ENCODE results near the gene NSUN6. TPM values are rescaled to one million over a fixed set of nuclear protein-coding genes. Genes with fewer than 3 reads are reported as not detected.
"Not testable (repeated sequence)": the region's sequence is repeated elsewhere in the genome, so short reads cannot be mapped to it uniquely, and the experiment has no call there.

The NSUN6 gene
- total RNA-seq, 1 experiment from 2014 or later: 15.1 TPM

DNA sequence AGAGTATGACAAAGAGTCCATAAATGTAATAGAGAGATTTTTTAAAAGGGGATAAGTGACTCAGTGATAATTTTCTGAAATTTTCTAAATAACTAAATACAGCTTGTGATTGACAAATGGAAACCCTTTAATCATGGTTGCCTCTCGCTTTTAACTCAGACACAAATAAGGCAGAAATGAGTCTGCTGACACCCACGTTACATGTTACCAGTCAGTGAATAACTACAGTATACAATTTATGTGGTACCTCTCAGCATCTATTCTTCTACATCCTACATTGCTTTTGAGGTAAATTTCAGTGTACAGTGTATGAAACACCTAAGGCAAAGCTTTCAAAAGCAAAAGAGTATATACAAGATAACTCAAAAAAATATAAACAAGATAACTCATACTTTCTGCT is 4.2 kb downstream of the NSUN6 start:
- ATAC-seq (no peak), DNase-seq (ENCODE audit: low spot score) (no peak)
- Mint-ChIP-seq H3K4me1 (peaks cover 22% of the 10 kb centered on the region), H3K9me3 (no peaks in the 10 kb centered on the region), H3K27ac (no peak overlapping the region), H3K27me3 (ENCODE audit: low read depth) (no peaks in the 10 kb centered on the region), H3K4me3 (no peak overlapping the region), H3K36me3 (peaks cover 22% of the 10 kb centered on the region)
- TF ChIP-seq HMGA2 (CRISPR knock-in tag; IDR thresholded peaks at IDR 0.05) (no peak), FOXK1 (CRISPR knock-in tag; IDR thresholded peaks at IDR 0.05) (no peak)
- TF ChIP-seq, protein P1, sequence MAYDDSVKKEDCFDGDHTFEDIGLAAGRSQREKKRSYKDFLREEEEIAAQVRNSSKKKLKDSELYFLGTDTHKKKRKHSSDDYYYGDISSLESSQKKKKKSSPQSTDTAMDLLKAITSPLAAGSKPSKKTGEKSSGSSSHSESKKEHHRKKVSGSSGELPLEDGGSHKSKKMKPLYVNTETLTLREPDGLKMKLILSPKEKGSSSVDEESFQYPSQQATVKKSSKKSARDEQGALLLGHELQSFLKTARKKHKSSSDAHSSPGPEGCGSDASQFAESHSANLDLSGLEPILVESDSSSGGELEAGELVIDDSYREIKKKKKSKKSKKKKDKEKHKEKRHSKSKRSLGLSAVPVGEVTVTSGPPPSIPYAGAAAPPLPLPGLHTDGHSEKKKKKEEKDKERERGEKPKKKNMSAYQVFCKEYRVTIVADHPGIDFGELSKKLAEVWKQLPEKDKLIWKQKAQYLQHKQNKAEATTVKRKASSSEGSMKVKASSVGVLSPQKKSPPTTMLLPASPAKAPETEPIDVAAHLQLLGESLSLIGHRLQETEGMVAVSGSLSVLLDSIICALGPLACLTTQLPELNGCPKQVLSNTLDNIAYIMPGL (CRISPR knock-in tag; IDR thresholded peaks at IDR 0.05): no peak
- CTCF ChIA-PET: no interaction called here
- POLR2A ChIA-PET: no interaction called here

DNA sequence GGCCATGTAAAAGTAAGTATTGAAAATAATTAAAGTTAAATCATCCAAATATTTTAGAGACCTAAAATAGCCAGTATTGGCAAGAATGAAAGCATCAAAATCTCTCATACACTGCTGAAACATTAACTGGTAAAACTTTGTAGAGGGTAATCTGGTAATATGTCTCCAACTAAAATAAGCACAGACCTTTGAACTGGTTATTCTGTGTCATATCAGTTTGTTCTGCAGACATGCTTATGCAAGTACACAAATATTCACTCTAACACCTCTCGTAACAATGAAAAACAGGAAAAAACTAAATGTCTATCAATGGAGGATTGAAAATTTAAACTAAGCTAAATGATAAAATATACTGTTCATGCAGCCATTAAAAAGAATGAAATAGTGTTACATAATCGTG is 11.7 kb downstream of the NSUN6 start:
- H3K9me3 Mint-ChIP-seq; POLR2A ChIA-PET; H3K4me1 Mint-ChIP-seq; CTCF ChIA-PET; H3K4me3 Mint-ChIP-seq; ATAC-seq; H3K27me3 Mint-ChIP-seq (ENCODE audit: low read depth); DNase-seq (ENCODE audit: low spot score); H3K27ac Mint-ChIP-seq: not testable (repeated sequence)
- H3K36me3 Mint-ChIP-seq: peaks cover 21% of the 10 kb centered on the region

DNA sequence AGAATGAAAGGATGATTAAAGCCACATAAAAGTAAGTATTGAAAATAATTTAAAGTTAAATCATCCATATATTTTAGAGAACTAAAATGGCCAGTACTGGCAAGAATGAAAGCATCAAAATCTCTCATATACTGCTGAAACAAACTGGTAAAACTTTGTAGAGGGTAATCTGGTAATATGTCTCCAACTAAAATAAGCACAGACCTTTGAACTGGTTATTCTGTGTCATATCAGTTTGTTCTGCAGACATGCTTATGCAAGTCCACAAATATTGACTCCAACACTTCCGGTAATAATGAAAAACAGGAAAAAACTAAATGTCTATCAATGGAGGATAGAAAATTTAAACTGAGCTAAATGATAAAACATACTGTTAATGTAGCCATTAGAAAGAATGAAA is 14.0 kb downstream of the NSUN6 start:
- ATAC-seq, CTCF ChIA-PET: not testable (repeated sequence)

DNA sequence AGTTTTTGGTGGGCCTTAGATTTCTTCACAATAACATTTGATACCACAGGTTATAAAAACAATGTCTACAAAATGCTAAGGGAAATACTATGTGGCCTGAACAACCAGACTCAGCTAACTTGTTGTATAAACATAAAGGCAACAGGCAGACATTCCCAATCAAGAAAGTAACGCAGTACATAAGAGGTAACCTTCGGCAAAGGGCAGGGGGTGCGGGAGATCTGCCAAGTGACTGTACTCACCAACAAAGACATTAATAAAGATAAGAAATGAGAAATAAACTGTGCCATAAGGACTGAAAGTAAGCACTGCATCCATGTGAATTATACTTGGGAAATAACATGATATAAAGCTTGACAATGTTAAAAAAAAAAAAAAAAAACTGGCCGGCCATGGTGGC is 15.4 kb downstream of the NSUN6 start:
- Mint-ChIP-seq H3K36me3 (peaks cover 30% of the 10 kb centered on the region), H3K4me1 (no peaks in the 10 kb centered on the region), H3K27ac (no peak overlapping the region), H3K4me3 (no peak overlapping the region), H3K9me3 (peaks cover 7% of the 10 kb centered on the region; the same call in 1 of the 2 replicates), H3K27me3 (ENCODE audit: low read depth) (no peaks in the 10 kb centered on the region)
- CTCF ChIA-PET: no interaction called here
- no peak for ATAC-seq
- TF ChIP-seq ZNF219 (CRISPR knock-in tag; IDR thresholded peaks at IDR 0.05; ENCODE audit: borderline replicate concordance) (no peak), ZNF671 (CRISPR knock-in tag; IDR thresholded peaks at IDR 0.05) (no peak), MXD4 (CRISPR knock-in tag; IDR thresholded peaks at IDR 0.05; ENCODE audit: borderline replicate concordance) (no peak), RELA (CRISPR knock-in tag; IDR thresholded peaks at IDR 0.05; ENCODE audit: borderline replicate concordance) (no peak), NR2C2 (CRISPR knock-in tag; IDR thresholded peaks at IDR 0.05) (no peak)
- DNase-seq (ENCODE audit: low spot score): no peak
- POLR2A ChIA-PET: no interaction called here

More for the DNA sequence above, 14.0 kb downstream of the NSUN6 start:
- H3K9me3 Mint-ChIP-seq; H3K4me1 Mint-ChIP-seq; H3K27ac Mint-ChIP-seq; DNase-seq (ENCODE audit: low spot score); H3K27me3 Mint-ChIP-seq (ENCODE audit: low read depth); POLR2A ChIA-PET; H3K4me3 Mint-ChIP-seq: not testable (repeated sequence)
- H3K36me3 Mint-ChIP-seq: peaks cover 30% of the 10 kb centered on the region

DNA sequence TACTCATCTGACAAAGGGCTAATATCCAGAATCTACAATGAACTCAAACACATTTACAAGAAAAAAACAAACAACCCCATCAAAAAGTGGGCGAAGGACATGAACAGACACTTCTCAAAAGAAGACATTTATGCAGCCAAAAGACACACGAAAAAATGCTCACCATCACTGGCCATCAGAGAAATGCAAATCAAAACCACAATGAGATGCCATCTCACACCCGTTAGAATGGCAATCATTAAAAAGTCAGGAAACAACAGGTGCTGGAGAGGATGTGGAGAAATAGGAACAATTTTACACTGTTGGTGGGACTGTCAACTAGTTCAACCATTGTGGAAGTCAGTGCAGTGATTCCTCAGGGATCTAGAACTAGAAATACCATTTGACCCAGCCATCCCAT is 18.9 kb downstream of the NSUN6 start:
- H3K9me3 Mint-ChIP-seq; H3K4me3 Mint-ChIP-seq; H3K27ac Mint-ChIP-seq; CTCF ChIA-PET; POLR2A ChIA-PET; DNase-seq (ENCODE audit: low spot score); H3K27me3 Mint-ChIP-seq (ENCODE audit: low read depth); ATAC-seq: not testable (repeated sequence)
- H3K4me1 Mint-ChIP-seq: peaks cover 11% of the 10 kb centered on the region
- H3K36me3 Mint-ChIP-seq: peaks cover 24% of the 10 kb centered on the region

DNA sequence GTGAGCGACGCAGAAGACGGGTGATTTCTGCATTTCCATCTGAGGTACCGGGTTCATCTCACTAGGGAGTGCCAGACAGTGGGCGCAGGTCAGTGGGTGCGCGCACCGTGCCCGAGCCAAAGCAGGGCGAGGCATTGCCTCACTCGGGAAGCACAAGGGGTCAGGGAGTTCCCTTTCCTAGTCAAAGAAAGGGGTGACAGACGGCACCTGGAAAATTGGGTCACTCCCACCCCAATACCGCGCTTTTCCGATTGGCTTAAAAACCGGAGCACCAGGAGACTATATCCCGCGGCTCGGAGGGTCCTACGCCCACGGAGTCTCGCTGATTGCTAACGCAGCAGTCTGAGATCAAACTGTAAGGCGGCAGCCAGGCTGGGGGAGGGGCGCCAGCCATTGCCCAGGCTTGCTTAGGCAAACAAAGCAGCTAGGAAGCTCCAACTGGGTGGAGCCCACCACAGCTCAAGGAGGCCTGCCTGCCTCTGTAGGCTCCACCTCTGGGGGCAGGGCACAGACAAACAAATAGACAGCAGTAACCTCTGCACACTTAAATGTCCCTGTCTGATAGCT is 23.9 kb downstream of the NSUN6 start:
- H3K36me3 Mint-ChIP-seq; H3K27ac Mint-ChIP-seq; H3K27me3 Mint-ChIP-seq (ENCODE audit: low read depth); H3K9me3 Mint-ChIP-seq; POLR2A ChIA-PET; CTCF ChIA-PET: not testable (repeated sequence)
- ATAC-seq (peak; percentile 58), DNase-seq (ENCODE audit: low spot score) (peak; percentile 85)
- Mint-ChIP-seq H3K4me1 (peaks cover 24% of the 10 kb centered on the region), H3K4me3 (peak overlapping the region; percentile 75)
- TF ChIP-seq, protein P2, sequence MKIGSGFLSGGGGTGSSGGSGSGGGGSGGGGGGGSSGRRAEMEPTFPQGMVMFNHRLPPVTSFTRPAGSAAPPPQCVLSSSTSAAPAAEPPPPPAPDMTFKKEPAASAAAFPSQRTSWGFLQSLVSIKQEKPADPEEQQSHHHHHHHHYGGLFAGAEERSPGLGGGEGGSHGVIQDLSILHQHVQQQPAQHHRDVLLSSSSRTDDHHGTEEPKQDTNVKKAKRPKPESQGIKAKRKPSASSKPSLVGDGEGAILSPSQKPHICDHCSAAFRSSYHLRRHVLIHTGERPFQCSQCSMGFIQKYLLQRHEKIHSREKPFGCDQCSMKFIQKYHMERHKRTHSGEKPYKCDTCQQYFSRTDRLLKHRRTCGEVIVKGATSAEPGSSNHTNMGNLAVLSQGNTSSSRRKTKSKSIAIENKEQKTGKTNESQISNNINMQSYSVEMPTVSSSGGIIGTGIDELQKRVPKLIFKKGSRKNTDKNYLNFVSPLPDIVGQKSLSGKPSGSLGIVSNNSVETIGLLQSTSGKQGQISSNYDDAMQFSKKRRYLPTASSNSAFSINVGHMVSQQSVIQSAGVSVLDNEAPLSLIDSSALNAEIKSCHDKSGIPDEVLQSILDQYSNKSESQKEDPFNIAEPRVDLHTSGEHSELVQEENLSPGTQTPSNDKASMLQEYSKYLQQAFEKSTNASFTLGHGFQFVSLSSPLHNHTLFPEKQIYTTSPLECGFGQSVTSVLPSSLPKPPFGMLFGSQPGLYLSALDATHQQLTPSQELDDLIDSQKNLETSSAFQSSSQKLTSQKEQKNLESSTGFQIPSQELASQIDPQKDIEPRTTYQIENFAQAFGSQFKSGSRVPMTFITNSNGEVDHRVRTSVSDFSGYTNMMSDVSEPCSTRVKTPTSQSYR (CRISPR knock-in tag; IDR thresholded peaks at IDR 0.05): peak; percentile 72
- TF ChIP-seq, protein P3, sequence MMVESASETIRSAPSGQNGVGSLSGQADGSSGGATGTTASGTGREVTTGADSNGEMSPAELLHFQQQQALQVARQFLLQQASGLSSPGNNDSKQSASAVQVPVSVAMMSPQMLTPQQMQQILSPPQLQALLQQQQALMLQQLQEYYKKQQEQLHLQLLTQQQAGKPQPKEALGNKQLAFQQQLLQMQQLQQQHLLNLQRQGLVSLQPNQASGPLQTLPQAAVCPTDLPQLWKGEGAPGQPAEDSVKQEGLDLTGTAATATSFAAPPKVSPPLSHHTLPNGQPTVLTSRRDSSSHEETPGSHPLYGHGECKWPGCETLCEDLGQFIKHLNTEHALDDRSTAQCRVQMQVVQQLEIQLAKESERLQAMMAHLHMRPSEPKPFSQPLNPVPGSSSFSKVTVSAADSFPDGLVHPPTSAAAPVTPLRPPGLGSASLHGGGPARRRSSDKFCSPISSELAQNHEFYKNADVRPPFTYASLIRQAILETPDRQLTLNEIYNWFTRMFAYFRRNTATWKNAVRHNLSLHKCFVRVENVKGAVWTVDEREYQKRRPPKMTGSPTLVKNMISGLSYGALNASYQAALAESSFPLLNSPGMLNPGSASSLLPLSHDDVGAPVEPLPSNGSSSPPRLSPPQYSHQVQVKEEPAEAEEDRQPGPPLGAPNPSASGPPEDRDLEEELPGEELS (CRISPR knock-in tag; IDR thresholded peaks at IDR 0.05): 0 out of 2 replicates have a peak, but pooled peaks have one; percentile 21

Measured in WTC11 (cell line).